ENCODE measurements around the gene DOK3.

The DOK3 gene, protein sequence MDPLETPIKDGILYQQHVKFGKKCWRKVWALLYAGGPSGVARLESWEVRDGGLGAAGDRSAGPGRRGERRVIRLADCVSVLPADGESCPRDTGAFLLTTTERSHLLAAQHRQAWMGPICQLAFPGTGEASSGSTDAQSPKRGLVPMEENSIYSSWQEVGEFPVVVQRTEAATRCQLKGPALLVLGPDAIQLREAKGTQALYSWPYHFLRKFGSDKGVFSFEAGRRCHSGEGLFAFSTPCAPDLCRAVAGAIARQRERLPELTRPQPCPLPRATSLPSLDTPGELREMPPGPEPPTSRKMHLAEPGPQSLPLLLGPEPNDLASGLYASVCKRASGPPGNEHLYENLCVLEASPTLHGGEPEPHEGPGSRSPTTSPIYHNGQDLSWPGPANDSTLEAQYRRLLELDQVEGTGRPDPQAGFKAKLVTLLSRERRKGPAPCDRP

DNA sequence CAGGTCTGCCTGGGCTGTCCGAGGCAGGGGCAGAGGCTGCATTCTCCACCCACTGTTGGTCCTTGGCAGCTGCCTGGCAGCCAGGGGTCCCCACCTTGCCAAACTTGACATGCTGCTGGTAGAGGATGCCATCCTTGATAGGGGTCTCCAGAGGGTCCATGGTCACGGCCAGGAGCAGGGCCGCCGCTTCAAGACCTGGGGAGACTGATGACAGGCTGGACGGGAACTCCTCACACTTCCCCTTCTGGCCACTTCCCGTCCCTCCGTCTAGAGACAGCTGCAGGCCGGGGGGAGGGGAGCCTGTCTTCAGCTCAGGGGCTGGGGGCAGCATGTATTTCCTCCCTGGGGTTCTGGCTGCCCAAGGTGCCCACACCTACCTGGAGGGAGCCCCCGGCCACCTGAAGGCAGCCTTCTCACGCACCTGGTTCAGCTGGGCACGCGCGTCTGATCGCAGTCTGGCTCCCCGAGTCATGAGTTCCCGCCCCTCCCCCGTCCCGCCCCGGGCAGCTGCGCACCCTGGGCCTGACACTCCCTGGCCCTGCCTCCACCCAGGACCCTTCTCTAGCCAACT lies at the start of gene DOK3:
Gene DOK3, minus strand, starts transcription at position 446 of the 571 bp plus-strand sequence. Its CDS starts 286 bp downstream, at position 160.
- no peak for TF ChIP-seq ISL1 (CRISPR knock-in tag; IDR thresholded peaks at IDR 0.05)
- TF ChIP-seq OSR1 (CRISPR knock-in tag; IDR thresholded peaks at IDR 0.05) = no peak
- TF ChIP-seq ARNTL (CRISPR knock-in tag; IDR thresholded peaks at IDR 0.05; ENCODE audit: borderline replicate concordance, low read depth) = no peak
- TF ChIP-seq ZNF8 (CRISPR knock-in tag; IDR thresholded peaks at IDR 0.05) = no peak
- TF ChIP-seq GLIS3 (CRISPR knock-in tag; IDR thresholded peaks at IDR 0.05) = no peak
- TF ChIP-seq SNAI2 (CRISPR knock-in tag; IDR thresholded peaks at IDR 0.05) = no peak
- no peak for TF ChIP-seq PATZ1 (CRISPR knock-in tag; IDR thresholded peaks at IDR 0.05; ENCODE audit: borderline replicate concordance)
- no peak for TF ChIP-seq ZC3H10 (CRISPR knock-in tag; IDR thresholded peaks at IDR 0.05)
- no peak for TF ChIP-seq POU6F1 (CRISPR knock-in tag; IDR thresholded peaks at IDR 0.05; ENCODE audit: borderline replicate concordance, low read depth)
- no peak for TF ChIP-seq ZNF565 (CRISPR knock-in tag; conservative IDR thresholded peaks at IDR 0.05; ENCODE audit: low read depth)
- no peak for ATAC-seq

GRCh38 chr5:177557796-177558195 lies 48.2 kb upstream of the DOK3 start:
- no peak for ATAC-seq
- TF ChIP-seq TCF4 (CRISPR knock-in tag; IDR thresholded peaks at IDR 0.05; ENCODE audit: borderline replicate concordance) = no peak
- no peak for TF ChIP-seq SNAI2 (CRISPR knock-in tag; IDR thresholded peaks at IDR 0.05)
- TF ChIP-seq ZFP30 (CRISPR knock-in tag; IDR thresholded peaks at IDR 0.05) = no peak
- TF ChIP-seq GLIS3 (CRISPR knock-in tag; IDR thresholded peaks at IDR 0.05) = no peak
- TF ChIP-seq PATZ1 (CRISPR knock-in tag; IDR thresholded peaks at IDR 0.05; ENCODE audit: borderline replicate concordance) = no peak
- no peak for TF ChIP-seq ZFP3 (CRISPR knock-in tag; IDR thresholded peaks at IDR 0.05)
- no peak for TF ChIP-seq ZNF8 (CRISPR knock-in tag; IDR thresholded peaks at IDR 0.05)

DNA sequence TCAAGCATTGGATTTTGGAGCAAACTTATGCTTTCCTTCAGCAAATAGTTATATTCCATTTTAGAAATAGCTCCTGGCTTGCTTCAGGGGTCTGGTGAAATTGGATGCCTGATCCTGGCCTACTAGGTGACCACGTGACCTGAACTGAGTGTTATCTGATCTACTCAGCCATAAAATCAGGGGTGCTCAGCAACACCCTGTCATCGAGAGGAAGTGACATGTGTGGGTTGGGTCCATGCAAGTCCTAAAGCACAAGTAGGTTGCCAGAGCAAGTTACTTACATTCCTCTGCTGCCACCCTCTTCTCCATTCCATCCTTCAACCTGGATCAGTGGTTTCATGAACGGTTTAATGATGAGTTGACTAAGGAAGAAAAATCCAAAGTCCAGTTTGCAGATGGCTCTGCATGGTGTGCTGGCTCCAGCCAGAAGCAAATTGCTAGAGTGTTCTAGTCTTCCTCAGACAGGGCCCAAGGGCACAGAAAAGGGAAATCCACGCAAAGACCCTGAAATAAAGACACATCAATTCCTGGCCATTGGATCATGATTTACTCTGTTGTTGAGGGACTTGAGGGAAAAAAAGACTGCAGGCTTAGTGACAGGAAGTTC lies 47.5 kb upstream of the DOK3 start:
- no peak for ATAC-seq
- TF ChIP-seq, protein P1, sequence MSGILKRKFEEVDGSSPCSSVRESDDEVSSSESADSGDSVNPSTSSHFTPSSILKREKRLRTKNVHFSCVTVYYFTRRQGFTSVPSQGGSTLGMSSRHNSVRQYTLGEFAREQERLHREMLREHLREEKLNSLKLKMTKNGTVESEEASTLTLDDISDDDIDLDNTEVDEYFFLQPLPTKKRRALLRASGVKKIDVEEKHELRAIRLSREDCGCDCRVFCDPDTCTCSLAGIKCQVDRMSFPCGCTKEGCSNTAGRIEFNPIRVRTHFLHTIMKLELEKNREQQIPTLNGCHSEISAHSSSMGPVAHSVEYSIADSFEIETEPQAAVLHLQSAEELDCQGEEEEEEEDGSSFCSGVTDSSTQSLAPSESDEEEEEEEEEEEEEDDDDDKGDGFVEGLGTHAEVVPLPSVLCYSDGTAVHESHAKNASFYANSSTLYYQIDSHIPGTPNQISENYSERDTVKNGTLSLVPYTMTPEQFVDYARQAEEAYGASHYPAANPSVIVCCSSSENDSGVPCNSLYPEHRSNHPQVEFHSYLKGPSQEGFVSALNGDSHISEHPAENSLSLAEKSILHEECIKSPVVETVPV (CRISPR knock-in tag; IDR thresholded peaks at IDR 0.05) = no peak
- no peak for TF ChIP-seq ZFP30 (CRISPR knock-in tag; IDR thresholded peaks at IDR 0.05)
- no peak for TF ChIP-seq POU6F1 (CRISPR knock-in tag; IDR thresholded peaks at IDR 0.05; ENCODE audit: borderline replicate concordance, low read depth)
- no peak for TF ChIP-seq CREB5 (CRISPR knock-in tag; IDR thresholded peaks at IDR 0.05; ENCODE audit: low read depth)
- TF ChIP-seq ZNF70 (CRISPR knock-in tag; IDR thresholded peaks at IDR 0.05) = no peak
- no peak for TF ChIP-seq PPARA (CRISPR knock-in tag; IDR thresholded peaks at IDR 0.05; ENCODE audit: borderline replicate concordance)
- no peak for TF ChIP-seq TSHZ2 (CRISPR knock-in tag; IDR thresholded peaks at IDR 0.05)
- TF ChIP-seq ZFP3 (CRISPR knock-in tag; IDR thresholded peaks at IDR 0.05) = no peak

Data from SK-N-SH treated with all-trans-retinoic acid at 6 μM for 48 hours (cell line).